ENCODE measurements around the gene ARRDC1. TPM values are rescaled to one million over a fixed set of nuclear protein-coding genes. Genes with fewer than 3 reads are reported as not detected.

ARRDC1 gene
- total RNA-seq, 1 experiment from 2014 or later, result 86.4 TPM

- Mint-ChIP-seq H3K27ac (ENCODE audit: unreplicated experiment) (no peak overlapping the region), H3K4me3 (ENCODE audit: low read depth, unreplicated experiment) (no peak overlapping the region), H3K27me3 (ENCODE audit: unreplicated experiment) (no peaks in the 10 kb centered on the region), H3K36me3 (ENCODE audit: insufficient read depth, unreplicated experiment) (no peaks in the 10 kb centered on the region), H3K4me1 (ENCODE audit: low read depth, unreplicated experiment) (peaks cover 12% of the 10 kb centered on the region), H3K9me3 (ENCODE audit: low read depth, unreplicated experiment) (no peaks in the 10 kb centered on the region)
- TF ChIP-seq CTCF (IDR thresholded peaks at IDR 0.05; ENCODE audit: unreplicated experiment), result no peak
- CTCF ChIA-PET, result no interaction called here
- intact Hi-C loops (cut with micrococcal nuclease; ENCODE audit: unreplicated experiment), result no loop called here
- BruUV-seq (replicated peaks), result no TSS peak
- no peak for DNase-seq
These were observed 28.5 kb downstream of the ARRDC1 start for GRCh38 chr9:137634016-137634415.

GRCh38 chr9:137638680-137639079, 33.2 kb downstream of the ARRDC1 start:
- no TSS peak for BruUV-seq (replicated peaks)
- peaks cover 8% of the 10 kb centered on the region for H3K4me1 Mint-ChIP-seq (ENCODE audit: low read depth, unreplicated experiment)
- no peaks in the 10 kb centered on the region for H3K9me3 Mint-ChIP-seq (ENCODE audit: low read depth, unreplicated experiment)
- no peak overlapping the region for H3K27ac Mint-ChIP-seq (ENCODE audit: unreplicated experiment)
- intact Hi-C loops (cut with micrococcal nuclease; ENCODE audit: unreplicated experiment), result no loop called here
- CTCF ChIA-PET, result no interaction called here
- DNase-seq, result no peak
- H3K4me3 Mint-ChIP-seq (ENCODE audit: low read depth, unreplicated experiment), result no peak overlapping the region
- no peak for TF ChIP-seq CTCF (IDR thresholded peaks at IDR 0.05; ENCODE audit: unreplicated experiment)
- peaks cover 4% of the 10 kb centered on the region for H3K36me3 Mint-ChIP-seq (ENCODE audit: insufficient read depth, unreplicated experiment)
- no peaks in the 10 kb centered on the region for H3K27me3 Mint-ChIP-seq (ENCODE audit: unreplicated experiment)

- CTCF ChIA-PET, result no interaction called here
- no TSS peak for BruUV-seq (replicated peaks)
- Mint-ChIP-seq H3K4me3 (ENCODE audit: low read depth, unreplicated experiment) (no peak overlapping the region), H3K27ac (ENCODE audit: unreplicated experiment) (no peak overlapping the region), H3K36me3 (ENCODE audit: insufficient read depth, unreplicated experiment) (peaks cover 8% of the 10 kb centered on the region), H3K4me1 (ENCODE audit: low read depth, unreplicated experiment) (peaks cover 8% of the 10 kb centered on the region), H3K9me3 (ENCODE audit: low read depth, unreplicated experiment) (no peaks in the 10 kb centered on the region), H3K27me3 (ENCODE audit: unreplicated experiment) (no peaks in the 10 kb centered on the region)
- intact Hi-C loops (cut with micrococcal nuclease; ENCODE audit: unreplicated experiment), result no loop called here
- DNase-seq, result no peak
- no peak for TF ChIP-seq CTCF (IDR thresholded peaks at IDR 0.05; ENCODE audit: unreplicated experiment)
These were observed 34.0 kb downstream of the ARRDC1 start for GRCh38 chr9:137639303-137640051.

- no peaks in the 10 kb centered on the region for H3K27me3 Mint-ChIP-seq (ENCODE audit: unreplicated experiment)
- DNase-seq, result no peak
- no peaks in the 10 kb centered on the region for H3K9me3 Mint-ChIP-seq (ENCODE audit: low read depth, unreplicated experiment)
- H3K36me3 Mint-ChIP-seq (ENCODE audit: insufficient read depth, unreplicated experiment), result peaks cover 8% of the 10 kb centered on the region
- no peak overlapping the region for H3K27ac Mint-ChIP-seq (ENCODE audit: unreplicated experiment)
- TF ChIP-seq CTCF (IDR thresholded peaks at IDR 0.05; ENCODE audit: unreplicated experiment), result no peak
- CTCF ChIA-PET, result no interaction called here
- H3K4me1 Mint-ChIP-seq (ENCODE audit: low read depth, unreplicated experiment), result peaks cover 8% of the 10 kb centered on the region
- intact Hi-C loops (cut with micrococcal nuclease; ENCODE audit: unreplicated experiment), result no loop called here
- BruUV-seq (replicated peaks), result no TSS peak
- no peak overlapping the region for H3K4me3 Mint-ChIP-seq (ENCODE audit: low read depth, unreplicated experiment)
These were observed 35.4 kb downstream of the ARRDC1 start for GRCh38 chr9:137640862-137641261.

Data from Calu3 (cell line).